ENCODE results near the gene SLC12A8.
A peak's percentile ranks its signal among the peaks of the same experiment; 100 is the strongest.

Gene SLC12A8

GRCh38 chr3:125213946-125214542 lies 1.5 kb upstream of the SLC12A8 start:
- peak; percentile 60 for DNase-seq (ENCODE audit: low spot score)

- no peak for DNase-seq (ENCODE audit: low spot score)
Observed at GRCh38 chr3:125213364-125213755, 812 bp upstream of the SLC12A8 start.

GRCh38 chr3:125212091-125212508 lies 448 bp downstream of the SLC12A8 start:
- DNase-seq (ENCODE audit: low spot score): no peak

GRCh38 chr3:125211523-125212090 lies 941 bp downstream of the SLC12A8 start:
- no peak for DNase-seq (ENCODE audit: low spot score)

GRCh38 chr3:125207949-125208568 lies 4.5 kb downstream of the SLC12A8 start:
- no peak for DNase-seq (ENCODE audit: low spot score)

GRCh38 chr3:125207507-125207906 lies 5.0 kb downstream of the SLC12A8 start:
- DNase-seq (ENCODE audit: low spot score): no peak

GRCh38 chr3:125206934-125207333 lies 5.6 kb downstream of the SLC12A8 start:
- no peak for DNase-seq (ENCODE audit: low spot score)

- DNase-seq (ENCODE audit: low spot score): no peak
Observed at GRCh38 chr3:125203731-125204130, 8.8 kb downstream of the SLC12A8 start.

GRCh38 chr3:125202197-125202596 lies 10.4 kb downstream of the SLC12A8 start:
- DNase-seq (ENCODE audit: low spot score): no peak

- no peak for DNase-seq (ENCODE audit: low spot score)
Observed at GRCh38 chr3:125200731-125201139, 11.8 kb downstream of the SLC12A8 start.

- DNase-seq (ENCODE audit: low spot score): peak; percentile 80
Observed at GRCh38 chr3:125194849-125195601, 17.5 kb downstream of the SLC12A8 start.

GRCh38 chr3:125194061-125194848 lies 18.3 kb downstream of the SLC12A8 start:
- no peak for DNase-seq (ENCODE audit: low spot score)

GRCh38 chr3:125192190-125193035 lies 20.1 kb downstream of the SLC12A8 start:
- no peak for DNase-seq (ENCODE audit: low spot score)

GRCh38 chr3:125191730-125192129 lies 20.8 kb downstream of the SLC12A8 start:
- DNase-seq (ENCODE audit: low spot score): no peak

GRCh38 chr3:125191256-125191655 lies 21.3 kb downstream of the SLC12A8 start:
- DNase-seq (ENCODE audit: low spot score): peak; percentile 39

- DNase-seq (ENCODE audit: low spot score): no peak
Observed at GRCh38 chr3:125190786-125191185, 21.8 kb downstream of the SLC12A8 start.

- no peak for DNase-seq (ENCODE audit: low spot score)
Observed at GRCh38 chr3:125189378-125190165, 23.0 kb downstream of the SLC12A8 start.

- no peak for DNase-seq (ENCODE audit: low spot score)
Observed at GRCh38 chr3:125188955-125189354, 23.6 kb downstream of the SLC12A8 start.

- no peak for DNase-seq (ENCODE audit: low spot score)
Observed at GRCh38 chr3:125187599-125187910, 25.0 kb downstream of the SLC12A8 start.

GRCh38 chr3:125186800-125187598 lies 25.5 kb downstream of the SLC12A8 start:
- DNase-seq (ENCODE audit: low spot score): peak; percentile 36

All from GM03348 (cell line).